GM03348 (cell line): ENCODE results near the gene ZNF177.

Experiments
- DNase-seq: peaks from one replicate; pipeline ENCODE4 v3.0.0; 2012; ENCODE audit warnings: low spot score

The ZNF177 gene

GRCh38 chr19:9430444-9430843 is 67.6 kb downstream of the ZNF177 start:
- DNase-seq = no peak

- DNase-seq = no peak
Observed at GRCh38 chr19:9431475-9431874, 68.7 kb downstream of the ZNF177 start.
